Fibroblast of villous mesenchyme (primary cell): Measurements from ENCODE around the gene TCERG1L. TPM values are rescaled to one million over a fixed set of nuclear protein-coding genes. Genes with fewer than 3 reads are reported as not detected.

Experiments used
- DNase-seq: peaks from one replicate; pipeline ENCODE4 v3.0.0-alpha.2; 2010; ENCODE audit warnings: low read depth
- H3K4me3 ChIP-seq: 2 replicates; pipeline ENCODE4 v1.5.1; 2011; ENCODE audit warnings: low read depth, mild to moderate bottlenecking, low read length
- total RNA-seq: library from RNA; depleted of rRNA; stranded (reverse); fragments of >200 nt; gene quantifications from 2 replicates; pipeline ENCODE4 v1.2.3, GENCODE V29; 2012
- TF ChIP-seq, protein P1 (sequence below): IDR thresholded peaks from 2 replicates; pipeline ENCODE4 v1.5.1; 2012; ENCODE audit warnings: low read depth, mild to moderate bottlenecking, low read length; ENCODE audit not compliant: insufficient read depth

The TCERG1L gene
- total RNA-seq, 1 donor, result not detected

DNA sequence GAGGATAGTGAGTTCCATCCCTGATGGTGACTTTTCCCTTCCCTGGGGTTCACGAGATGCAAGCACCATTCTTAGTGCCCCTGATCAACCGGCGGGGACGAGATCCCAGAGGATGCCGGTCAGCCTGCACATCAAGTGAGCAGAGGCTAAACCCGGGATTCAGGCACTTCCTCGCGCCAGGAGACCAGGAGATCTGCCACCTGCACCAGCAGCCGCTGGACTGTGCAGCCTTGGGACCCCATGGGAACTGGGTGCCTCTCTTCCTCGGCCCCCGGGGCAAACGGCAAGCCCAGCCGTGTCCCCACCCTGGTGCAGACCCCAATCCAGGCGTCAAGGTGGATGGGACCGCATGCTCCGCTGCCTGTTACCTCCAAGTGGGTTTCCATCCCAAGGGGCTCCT, 88.5 kb downstream of the TCERG1L start:
- TF ChIP-seq, protein P1, sequence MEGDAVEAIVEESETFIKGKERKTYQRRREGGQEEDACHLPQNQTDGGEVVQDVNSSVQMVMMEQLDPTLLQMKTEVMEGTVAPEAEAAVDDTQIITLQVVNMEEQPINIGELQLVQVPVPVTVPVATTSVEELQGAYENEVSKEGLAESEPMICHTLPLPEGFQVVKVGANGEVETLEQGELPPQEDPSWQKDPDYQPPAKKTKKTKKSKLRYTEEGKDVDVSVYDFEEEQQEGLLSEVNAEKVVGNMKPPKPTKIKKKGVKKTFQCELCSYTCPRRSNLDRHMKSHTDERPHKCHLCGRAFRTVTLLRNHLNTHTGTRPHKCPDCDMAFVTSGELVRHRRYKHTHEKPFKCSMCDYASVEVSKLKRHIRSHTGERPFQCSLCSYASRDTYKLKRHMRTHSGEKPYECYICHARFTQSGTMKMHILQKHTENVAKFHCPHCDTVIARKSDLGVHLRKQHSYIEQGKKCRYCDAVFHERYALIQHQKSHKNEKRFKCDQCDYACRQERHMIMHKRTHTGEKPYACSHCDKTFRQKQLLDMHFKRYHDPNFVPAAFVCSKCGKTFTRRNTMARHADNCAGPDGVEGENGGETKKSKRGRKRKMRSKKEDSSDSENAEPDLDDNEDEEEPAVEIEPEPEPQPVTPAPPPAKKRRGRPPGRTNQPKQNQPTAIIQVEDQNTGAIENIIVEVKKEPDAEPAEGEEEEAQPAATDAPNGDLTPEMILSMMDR, result no peak
- H3K4me3 ChIP-seq, result no peak overlapping the region
- no peak for DNase-seq

DNA sequence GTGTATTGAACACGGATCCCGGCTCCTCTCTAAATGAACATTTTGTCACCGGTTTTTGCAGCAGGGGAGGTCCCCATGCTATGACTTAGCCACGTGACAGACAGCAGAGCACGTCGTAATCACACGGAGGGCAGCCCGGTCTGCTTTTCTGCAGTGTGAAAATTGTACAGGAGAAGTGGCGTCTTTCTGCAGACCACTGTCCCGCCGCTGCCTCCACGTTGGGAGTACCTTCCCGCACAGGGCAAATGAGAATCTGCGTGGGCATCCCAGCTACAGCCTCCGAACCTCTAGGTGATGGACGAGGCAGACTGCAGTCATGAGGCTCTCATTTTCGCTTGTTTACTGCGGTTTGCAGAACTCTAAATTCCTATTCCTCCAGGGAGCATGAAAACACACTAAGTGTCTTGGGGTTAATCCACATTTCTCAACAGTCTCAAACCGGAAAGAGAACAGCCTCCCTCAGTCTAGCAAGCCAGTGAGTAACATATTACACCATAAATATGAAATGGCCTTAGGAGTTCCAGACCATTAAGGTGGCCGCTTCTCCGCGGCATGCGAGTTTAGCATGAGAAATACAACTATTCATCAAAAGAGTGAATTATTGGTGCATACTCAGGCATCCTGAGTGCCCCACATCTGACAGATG, 89.8 kb downstream of the TCERG1L start:
- no peak for DNase-seq
- TF ChIP-seq, protein P1, result no peak
- H3K4me3 ChIP-seq, result no peak overlapping the region

DNA sequence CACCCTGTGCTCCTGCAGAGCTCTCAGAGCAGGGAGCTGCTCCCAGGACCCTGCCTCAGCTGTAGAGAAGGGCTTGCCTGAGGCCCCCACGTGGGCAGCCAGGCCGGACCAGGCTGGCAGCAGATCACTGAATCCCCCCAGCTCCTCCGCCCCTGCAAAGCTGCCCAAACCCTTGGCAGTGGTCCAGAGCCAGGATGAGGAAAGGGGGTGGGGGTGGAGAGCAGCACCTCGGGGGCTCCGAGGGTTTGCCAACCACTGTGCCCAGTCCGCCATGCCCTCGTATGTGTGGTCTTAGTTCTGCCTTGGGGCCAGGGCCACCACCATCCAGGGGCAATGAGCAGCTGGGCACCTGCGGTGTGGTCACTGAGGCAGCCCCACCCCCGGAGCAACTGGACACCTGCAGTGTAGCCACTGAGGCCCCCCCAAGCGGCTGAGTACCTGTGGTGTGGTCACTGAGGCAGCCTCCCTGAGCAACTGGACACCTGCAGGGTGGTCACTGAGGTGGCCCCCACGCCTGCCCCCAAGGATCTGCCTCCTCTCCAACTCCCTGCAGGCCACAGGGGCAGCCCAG, 90.8 kb downstream of the TCERG1L start:
- no peak for DNase-seq
- H3K4me3 ChIP-seq, result no peak overlapping the region
- TF ChIP-seq, protein P1, result no peak

DNA sequence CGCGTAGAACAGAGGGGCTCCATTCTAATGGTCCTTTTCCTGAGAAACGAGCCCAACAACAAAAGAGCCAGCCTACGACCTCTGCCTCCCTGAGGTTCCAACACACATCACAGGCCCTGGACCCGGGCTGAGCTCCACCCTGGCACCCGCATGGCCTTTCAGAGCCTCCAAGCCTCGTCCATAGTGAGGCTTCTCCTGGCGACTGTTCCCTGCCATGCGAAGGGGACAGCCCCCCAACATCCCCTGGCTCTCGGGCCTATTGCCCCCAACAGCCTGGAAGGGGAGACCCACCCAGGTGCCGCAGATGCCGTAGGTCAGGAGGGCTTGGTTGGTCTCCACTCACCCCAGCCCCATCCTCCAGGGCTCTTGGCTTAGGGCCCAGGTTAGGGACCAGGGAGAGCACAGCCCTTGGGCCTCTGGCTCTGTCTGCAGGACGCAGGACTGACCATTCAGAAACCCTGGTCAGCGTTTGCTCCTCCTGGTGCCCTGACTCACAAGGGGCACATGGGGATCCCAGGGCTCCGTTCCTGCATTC, 91.5 kb downstream of the TCERG1L start:
- H3K4me3 ChIP-seq, result no peak overlapping the region
- TF ChIP-seq, protein P1, result no peak
- no peak for DNase-seq

DNA sequence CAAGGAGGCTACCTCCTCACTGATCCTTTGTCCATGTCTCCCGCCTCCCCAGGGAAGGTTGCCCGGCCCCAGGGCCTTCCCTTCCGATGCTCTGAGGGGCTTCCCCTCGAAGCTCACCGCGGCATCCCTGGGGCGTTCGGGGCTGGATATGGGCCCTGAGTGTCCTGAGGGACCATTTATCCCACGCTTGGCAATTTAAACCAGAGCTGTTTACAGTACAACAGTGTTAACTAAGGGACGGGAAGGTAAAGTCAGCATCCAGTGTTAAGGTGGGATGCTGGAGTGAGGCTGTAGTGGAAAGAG, 92.0 kb downstream of the TCERG1L start:
- no peak for DNase-seq
- H3K4me3 ChIP-seq, result no peak overlapping the region
- TF ChIP-seq, protein P1, result no peak

DNA sequence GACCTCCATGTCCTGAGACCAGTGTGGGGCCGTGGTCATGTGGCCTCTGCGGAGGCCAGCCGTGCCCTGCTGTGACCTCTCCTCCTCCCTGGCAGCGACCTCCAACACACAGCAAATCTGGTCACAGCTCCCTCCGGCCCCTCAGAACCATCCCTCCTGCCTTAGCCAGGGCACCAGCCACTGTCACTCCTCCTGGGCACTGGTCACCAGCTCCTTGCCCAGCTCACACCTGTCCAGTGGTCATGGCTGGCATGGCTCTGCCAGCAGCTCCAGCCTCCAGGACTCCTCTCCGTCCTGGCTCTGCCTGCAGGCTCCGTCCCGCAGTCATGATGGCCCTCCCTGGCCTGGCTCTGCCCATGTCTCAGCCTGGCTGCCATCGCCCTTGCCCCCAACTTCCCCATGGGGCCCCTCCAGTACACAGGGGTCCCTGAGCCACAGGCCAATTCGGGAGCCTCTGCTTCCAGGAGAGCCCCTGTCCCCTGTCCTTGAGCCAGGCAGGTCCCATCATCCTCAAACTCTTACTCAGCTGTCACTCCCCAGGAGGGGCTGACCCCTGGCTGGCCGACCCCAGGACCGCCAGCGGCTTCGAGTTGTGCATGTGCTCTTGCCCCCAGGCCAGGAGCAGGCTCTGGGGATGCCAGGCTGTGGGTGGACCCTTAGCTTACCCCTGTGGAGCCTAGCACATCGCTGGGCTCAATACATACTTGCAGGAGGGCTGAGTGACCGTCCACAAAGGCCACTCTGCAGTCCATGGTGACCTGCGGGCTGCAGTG, 92.5 kb downstream of the TCERG1L start:
- no peak overlapping the region for H3K4me3 ChIP-seq
- DNase-seq, result no peak
- TF ChIP-seq, protein P1, result no peak
